ENCODE results near the gene PRPF19.

Gene PRPF19

GRCh38 chr11:60855726-60856633 lies 50.4 kb downstream of the PRPF19 start, which contains the start of gene PTGDR2:
PTGDR2 (minus strand) TSS chr11:60855950; CDS start chr11:60853722, 2,228 bp downstream.
- no peak for DNase-seq

GRCh38 chr11:60854847-60855725 lies 51.3 kb downstream of the PRPF19 start:
- no peak for DNase-seq

DNA sequence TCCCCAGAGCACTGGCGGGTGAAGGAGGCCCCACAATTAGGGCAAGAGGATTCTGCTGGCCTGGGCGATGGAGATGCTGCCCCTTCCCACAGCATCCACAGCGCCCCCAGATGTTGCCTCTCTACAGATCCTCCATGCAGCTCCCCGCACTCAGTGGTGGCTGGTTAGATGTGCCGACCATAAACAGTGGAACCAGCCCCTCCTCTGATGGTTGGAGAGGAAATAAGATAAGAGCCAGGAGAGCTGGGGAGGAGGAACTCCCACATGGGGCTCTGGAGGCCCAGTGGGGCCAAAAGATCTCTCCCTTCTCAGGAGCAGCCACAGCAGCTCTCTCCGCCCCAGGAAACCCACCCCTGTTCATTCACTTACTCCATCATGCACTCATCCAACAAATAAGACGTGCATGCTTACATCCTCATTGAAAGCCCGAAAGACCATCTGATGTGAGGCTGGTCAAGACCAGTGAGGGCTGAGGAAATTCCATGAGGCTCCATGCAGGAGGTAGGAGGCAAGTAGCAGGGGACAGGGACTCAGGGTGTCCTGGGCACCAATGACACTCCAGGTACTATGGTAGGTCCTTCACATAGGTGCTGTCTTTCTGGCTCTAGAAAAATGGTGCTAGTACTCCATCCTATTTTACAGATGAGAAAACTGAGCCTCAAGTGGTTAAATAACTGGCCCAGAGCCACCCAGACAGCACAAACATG lies 52.1 kb downstream of the PRPF19 start:
- no peak for DNase-seq

GRCh38 chr11:60852982-60853950 lies 53.1 kb downstream of the PRPF19 start:
- no peak for DNase-seq

GRCh38 chr11:60852117-60852981 lies 54.0 kb downstream of the PRPF19 start:
- DNase-seq = no peak

GRCh38 chr11:60851327-60852104 lies 54.9 kb downstream of the PRPF19 start:
- DNase-seq = no peak

DNA sequence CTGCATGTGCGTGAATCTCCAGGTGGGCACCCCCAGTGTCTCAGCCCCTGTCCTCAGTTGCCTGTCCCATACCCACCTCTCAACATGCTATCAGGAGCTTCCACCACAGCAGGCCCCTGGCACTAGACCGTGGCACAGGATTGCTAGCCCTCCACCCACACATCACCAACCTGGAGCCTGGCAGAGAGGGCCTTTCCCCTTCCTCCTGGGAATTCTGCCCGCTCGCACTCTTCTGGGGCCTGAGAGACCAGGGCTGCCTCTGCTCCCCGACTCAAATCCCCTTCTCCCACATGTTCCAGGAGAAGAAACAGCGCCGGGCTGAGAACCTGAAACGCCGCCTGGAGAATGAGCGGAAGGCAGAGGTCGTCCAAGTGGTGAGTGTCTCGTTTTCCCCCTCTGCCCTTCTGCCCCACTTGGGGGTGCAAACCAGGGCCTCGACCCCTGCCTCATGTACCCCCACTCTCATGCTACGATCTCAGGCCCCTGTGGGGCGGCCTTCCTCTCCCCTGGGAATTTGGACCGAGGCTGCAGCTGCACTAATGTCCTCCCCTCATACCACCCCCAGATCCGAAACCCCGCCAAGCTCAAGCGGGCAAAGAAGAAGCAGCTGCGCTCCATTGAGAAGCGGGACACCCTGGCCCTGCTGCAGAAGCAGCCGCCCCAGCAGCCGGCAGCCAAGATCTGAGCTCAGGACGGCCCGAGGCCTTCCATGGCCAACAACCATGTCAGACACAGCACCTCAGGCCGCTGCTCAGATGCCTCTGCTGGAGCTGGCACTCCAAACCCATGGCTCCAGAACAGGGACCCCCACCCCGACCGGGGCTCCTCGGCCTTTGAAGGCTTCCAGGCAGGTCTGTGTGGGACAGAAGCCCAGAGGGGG lies 56.5 kb downstream of the PRPF19 start:
- DNase-seq = no peak

DNA sequence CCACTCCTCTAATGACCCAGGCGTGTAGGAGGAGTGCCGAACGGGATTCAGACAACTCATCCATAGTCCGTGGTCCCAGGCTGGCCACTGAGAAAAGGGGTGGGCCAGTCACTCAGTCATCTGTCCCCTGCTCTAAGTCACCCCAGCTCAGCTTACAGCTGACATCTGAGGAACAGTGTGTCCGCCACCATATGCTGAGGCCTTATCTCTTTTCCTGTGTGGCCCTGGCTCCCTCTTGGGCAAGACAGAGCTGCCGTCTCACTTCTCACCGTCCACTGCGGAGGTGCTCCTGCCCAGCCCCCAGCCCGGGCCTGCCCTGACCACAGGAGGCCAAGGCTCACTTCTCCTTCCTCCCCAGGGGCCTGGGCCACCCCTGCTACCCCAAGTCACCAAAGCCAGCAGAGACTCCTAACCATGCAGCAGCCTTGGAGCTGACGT lies 57.7 kb downstream of the PRPF19 start:
- no peak for DNase-seq

DNA sequence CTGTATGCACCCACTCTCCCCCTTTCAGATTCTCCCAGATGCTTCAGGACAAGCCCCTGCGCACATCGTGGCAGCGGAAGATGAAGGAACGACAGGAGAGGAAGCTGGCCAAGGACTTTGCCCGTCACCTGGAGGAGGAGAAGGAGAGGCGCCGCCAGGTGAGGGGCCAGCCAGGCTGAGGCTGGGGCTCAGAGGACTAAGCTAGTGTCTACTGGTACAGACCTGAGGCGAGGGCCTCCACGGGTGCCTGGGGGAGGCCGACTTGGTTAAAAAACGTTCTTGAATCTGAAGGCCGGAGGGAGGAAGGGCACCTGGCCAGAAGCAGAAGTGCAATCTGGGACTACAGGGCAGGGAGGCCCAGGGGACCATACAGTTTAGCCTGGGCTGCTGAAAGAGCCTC lies 58.5 kb downstream of the PRPF19 start:
- no peak for DNase-seq

DNA sequence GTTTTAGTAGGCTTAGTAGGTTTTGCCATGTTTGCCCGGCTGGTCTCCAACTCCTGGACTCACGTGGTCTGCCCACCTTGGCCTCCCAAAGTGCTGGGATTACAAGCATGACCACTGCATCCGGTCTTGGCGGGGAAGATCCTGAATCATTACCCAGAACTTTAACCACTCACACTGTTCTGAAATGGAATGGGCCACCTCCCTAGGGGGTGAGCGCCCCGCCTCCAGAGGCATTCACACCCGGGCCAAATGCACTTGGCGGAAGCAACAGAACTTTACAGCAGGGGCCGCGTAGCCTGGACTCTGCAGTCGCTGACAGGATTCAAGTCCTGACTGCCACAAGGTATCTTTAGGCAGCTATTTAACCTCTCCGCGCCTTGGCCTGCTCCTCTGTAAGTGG lies 59.1 kb downstream of the PRPF19 start:
- DNase-seq = no peak

DNA sequence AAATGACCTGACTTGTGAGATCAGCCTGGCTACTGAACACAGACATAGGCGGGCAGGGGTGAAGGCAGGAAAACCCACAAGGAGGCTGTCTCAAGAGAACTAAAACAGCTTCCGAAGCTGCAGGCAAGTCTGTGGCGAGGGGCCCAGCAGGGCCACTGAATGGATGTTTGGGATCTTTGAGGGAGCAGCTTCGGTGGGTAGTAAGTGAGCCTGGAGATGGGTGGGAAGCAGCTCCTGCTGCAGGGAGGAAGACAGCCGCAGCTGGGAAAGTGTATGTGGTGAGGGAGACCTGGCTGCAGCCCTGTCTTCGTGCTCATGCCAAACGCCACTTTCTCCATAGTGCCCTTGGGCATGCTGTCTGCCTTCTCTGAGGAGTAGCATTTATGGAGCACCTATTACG lies 61.0 kb downstream of the PRPF19 start:
- no peak for DNase-seq

GRCh38 chr11:60844870-60845221 lies 61.5 kb downstream of the PRPF19 start:
- DNase-seq = no peak

- no peak for DNase-seq
Measured at GRCh38 chr11:60844045-60844869, 62.1 kb downstream of the PRPF19 start.

DNA sequence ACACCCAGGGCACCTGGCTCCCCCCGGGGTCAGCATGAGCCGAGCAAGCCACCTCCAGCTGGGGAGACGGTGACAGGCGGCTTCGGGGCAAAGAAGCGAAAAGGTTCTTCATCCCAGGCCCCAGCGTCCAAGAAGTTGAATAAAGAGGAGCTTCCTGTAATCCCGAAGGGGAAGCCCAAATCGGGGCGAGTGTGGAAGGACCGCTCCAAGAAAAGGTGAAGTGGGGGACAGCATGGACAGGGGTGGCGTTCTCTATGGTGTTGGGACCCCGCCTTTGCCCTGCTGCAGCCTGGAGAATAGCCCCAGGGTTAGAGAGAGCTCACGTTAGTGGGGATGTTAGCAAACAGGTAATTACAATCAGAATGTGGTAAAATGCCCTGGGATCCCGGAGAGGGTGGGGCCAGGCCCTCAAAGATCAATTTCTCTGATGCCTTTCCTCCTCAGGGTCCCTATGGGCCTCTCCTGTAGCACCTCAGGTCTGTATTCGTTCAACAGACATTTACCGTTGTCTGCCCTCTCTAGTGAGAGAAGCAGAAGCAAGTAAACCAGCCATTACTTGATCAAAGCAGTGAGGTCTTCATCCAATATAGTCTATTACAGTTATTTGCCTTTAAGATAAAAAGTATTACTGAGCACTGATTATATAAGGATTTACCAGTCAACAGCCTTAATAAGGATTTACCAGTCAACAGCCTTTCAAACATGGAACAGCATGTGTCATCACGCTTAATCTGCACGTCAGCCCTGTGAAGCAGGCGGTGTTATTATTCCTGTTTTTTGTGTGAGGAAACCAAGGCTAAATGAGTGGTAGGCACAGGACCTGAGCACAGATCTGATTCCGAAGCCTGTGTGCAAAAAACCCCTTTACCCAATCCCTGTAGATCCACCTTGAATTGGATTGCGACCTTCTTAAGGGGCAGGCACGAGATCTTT lies 63.5 kb downstream of the PRPF19 start:
- no peak for DNase-seq

- DNase-seq = peak; percentile 99
Measured at GRCh38 chr11:60841797-60842667, 64.4 kb downstream of the PRPF19 start, which contains the start of gene CCDC86. CCDC86 (plus strand) TSS chr11:60842113; CDS start chr11:60842125, 12 bp downstream.
